Erythroblast (primary cell): ENCODE results near the gene RNF123.

ENCODE experiments used
- GATA1 ChIP-seq: IDR thresholded peaks from 2 replicates; pipeline ENCODE4 v1.6.1; 2011; ENCODE audit warnings: low read depth, mild to moderate bottlenecking, control low read depth, low read length, moderate library complexity
- POLR2A ChIP-seq: IDR thresholded peaks from 2 replicates; pipeline ENCODE4 v1.6.1; 2011; ENCODE audit warnings: mild to moderate bottlenecking, low read length

GRCh38 chr3:49659756-49660155, 29.6 kb upstream of the RNF123 start:
- TF ChIP-seq POLR2A, result no peak
- TF ChIP-seq GATA1, result no peak
